HG03439 (cell line): ENCODE data around the gene ADGRG7.
A peak's percentile ranks its signal among the peaks of the same experiment; 100 is the strongest.
"Not testable (repeated sequence)": the region's sequence is repeated elsewhere in the genome, so short reads cannot be mapped to it uniquely, and the experiment has no call there.

Source experiments
- ATAC-seq: cut with Tn5 transposase; IDR thresholded peaks from one replicate; pipeline ENCODE4 v1.9.1; 2021; ENCODE audit warnings: mild to moderate bottlenecking, moderate library complexity; ENCODE audit not compliant: unreplicated experiment

Gene ADGRG7

GRCh38 chr3:100641471-100642032 lies 32.2 kb downstream of the ADGRG7 start:
- no peak for ATAC-seq

- ATAC-seq: no peak
Observed at GRCh38 chr3:100645913-100646312, 36.5 kb downstream of the ADGRG7 start.

- ATAC-seq: no peak
Observed at GRCh38 chr3:100647171-100647570, 37.8 kb downstream of the ADGRG7 start.

GRCh38 chr3:100647657-100648056 lies 38.3 kb downstream of the ADGRG7 start:
- no peak for ATAC-seq

GRCh38 chr3:100650651-100651619 lies 41.5 kb downstream of the ADGRG7 start:
- peak; percentile 95 for ATAC-seq

DNA sequence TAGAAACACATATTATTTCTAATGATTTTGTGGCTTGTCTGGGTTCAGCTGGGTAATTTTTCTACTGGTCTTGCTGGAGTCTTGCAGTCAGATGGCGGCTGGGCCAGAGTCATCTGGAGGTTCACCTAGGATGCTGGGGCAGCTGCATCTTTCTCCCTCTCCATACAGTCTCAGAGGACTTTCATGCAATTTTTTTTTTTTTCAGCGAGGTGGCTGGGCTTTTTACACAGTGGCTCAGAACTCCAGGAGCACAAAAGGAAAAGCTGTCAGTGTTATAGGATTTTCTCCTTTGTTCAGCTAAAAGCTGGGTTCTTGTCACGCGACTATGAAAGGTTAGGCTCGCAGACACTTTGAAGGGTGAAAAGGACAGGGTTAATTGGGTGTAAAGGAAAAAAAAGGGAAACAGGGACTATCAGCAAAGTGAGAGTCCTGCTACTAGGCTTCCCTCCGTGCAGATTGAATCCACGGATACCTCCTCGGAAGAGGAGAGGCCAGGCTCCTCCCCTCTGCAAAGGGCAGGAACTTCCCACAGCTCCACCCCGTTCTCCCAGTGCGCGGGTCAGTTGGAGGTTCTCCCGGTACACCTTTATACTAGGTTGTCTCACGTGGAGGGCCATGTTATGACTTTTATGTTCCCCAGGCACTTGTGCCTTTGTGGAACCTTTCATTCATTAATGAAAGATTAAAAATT lies 44.3 kb downstream of the ADGRG7 start:
- no peak for ATAC-seq

- no peak for ATAC-seq
Observed at GRCh38 chr3:100656945-100657344, 47.5 kb downstream of the ADGRG7 start.

GRCh38 chr3:100661294-100661693 lies 51.9 kb downstream of the ADGRG7 start:
- not testable (repeated sequence) for ATAC-seq

DNA sequence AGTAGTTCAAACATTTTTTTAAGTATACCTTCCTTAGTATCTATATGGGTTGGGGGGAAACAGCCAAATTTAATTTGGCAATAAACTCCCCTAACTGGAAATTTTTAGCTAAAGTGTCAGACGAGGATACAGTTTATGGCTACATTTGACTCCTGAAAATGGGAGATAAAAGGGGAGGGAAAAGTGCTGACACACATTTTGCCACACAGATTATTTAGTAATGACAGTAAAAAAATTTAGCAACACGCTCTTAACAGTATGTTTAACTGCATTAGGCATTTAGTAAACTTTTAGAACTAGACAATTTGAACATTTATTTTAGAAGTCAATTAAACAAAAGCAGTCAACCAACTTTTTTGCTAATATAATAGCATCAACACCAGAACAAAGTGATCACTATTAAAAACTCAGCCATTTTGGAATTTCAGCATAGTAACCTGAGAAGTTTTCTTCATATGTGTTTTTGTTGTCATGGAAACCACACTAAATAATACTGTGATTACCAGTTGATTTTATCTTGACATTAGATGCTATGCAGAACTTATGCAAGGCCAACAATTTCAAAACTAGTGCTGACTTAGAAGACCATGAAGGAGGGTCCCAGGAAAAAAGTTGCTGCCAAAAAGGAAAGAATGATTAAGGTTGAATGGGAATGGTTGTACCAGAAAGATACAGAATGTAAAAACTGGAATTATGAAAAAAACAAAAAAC lies 52.9 kb downstream of the ADGRG7 start:
- no peak for ATAC-seq

DNA sequence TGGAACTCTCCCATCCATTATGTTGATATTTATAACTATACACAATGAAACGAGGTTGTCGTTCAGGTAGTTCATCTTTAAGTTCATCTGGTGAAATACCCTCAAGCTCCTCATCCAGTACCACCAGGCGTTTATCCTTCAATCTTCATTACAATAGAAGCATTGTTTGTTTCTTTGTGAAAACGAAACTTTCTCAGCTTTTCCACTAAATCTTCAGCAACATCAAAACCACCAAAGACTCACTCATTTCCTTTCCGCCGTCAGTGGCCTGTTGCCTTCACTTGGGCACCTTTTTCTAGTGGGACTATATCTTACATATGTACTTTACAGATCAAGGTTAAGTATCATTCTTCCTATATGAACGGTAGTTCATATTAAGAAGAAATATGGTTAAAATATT lies 55.8 kb downstream of the ADGRG7 start:
- ATAC-seq: no peak

DNA sequence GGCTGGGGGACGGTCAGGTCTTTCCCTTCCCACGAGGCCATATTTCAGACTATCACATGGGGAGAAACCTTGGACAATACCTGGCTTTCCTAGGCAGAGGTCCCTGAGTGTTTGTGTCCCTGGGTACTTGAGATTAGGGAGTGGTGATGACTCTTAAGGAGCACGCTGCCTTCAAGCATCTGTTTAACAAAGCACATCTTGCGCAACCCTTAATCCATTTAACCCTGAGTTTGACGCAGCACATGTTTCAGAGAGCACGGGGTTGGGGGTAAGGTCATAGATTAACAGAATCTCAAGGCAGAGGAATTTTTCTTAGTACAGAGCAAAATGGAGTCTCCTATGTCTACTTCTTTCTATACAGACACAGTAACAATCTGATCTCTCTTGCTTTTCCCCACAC lies 57.3 kb downstream of the ADGRG7 start:
- ATAC-seq: not testable (repeated sequence)

DNA sequence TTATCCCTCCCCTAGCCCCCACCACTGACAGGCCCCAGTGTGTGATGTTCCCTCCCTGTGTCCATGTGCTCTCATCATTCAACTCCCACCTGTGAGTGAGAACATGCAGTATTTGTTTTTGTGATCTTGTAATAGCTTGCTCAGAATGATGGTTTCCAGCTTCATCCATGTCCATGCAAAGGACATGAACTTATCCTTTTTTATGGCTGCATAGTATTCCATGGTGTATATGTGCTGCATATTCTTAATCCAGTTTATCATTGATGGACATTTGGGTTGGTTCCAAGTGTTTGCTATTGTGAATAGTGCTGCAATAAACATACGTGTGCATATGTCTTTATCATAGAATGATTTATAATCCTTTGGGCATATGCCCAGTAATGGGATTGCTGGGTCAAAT lies 57.9 kb downstream of the ADGRG7 start:
- ATAC-seq: not testable (repeated sequence)

DNA sequence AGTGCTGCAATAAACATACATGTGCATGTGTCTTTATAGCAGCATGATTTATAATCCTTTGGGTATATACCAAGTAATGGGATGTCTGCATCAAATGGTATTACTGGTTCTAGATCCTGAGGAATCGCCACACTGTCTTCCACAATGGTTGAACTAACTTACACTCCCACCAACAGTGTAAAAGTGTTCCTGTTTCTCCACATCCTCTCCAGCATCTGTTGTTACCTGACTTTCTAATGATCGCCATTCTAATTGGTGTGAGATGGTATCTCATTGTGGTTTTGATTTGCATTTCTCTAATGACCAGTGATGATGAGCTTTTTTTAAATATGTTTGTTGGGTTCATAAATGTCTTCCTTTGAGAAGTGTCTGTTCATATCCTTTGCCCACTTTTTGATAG lies 61.6 kb downstream of the ADGRG7 start:
- ATAC-seq: not testable (repeated sequence)

DNA sequence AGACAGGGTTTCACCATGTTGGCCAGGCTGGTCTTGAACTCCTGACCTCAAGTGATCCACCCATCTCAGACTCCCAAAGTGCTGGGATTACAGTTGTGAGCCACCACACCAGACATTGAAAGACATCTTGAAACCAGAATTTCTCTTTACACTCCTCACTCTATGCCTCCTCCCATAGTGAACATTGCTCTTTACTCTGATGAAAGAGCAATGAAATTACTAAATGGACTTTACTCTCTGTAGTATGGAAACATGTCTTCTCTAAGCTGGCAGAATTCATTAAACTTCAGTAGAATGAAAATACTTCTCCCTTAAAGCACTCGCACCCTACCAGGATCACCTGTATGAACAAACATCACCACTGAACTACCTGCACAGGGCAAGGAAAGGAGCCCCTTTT lies 72.1 kb downstream of the ADGRG7 start:
- ATAC-seq: no peak

- no peak for ATAC-seq
Observed at GRCh38 chr3:100682056-100682853, 72.9 kb downstream of the ADGRG7 start.

DNA sequence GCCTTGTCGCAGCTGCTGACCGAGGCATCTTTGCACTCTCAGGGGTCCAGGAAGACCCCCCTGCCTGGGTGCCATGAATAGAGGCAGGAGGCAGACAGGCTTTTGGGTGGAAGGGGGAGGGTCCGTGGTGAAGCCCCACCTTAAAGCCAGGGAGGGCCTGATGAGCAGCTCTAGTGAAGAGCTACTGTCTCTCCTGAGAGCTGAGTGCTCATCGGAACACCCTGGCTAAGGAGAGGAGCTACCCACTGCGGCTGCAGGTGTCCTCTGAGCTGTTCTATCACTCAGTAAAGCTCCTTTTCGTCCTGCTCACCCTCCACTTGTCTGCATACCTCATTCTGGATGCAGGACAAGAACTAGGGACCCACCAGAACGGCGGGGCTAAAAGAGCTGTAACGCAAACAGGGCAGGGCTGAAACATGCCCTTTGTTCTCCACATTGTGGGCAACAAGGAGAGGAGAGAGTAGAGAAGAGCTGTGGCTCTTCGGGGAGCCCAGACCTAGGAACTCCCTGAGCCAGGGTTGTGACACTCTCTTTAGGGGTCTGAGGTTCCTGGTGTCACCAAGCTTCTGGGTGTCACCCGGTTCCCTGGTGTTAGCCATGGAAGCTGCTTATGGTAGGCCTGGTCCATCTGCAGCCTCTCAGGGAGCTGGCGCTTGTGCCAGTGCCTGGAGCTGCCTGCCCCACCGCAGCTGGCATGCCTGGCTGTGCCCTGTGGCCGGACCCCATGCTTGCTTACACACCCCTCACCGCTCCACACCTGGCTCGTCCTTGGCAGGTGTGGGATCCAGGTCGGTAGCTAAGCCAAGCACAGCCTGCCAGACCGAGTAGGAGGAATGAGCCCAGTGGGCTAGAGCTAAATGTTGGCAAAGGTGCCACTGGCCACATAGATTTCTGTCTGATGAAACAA lies 73.7 kb downstream of the ADGRG7 start:
- no peak for ATAC-seq

GRCh38 chr3:100693225-100693624 lies 83.8 kb downstream of the ADGRG7 start:
- no peak for ATAC-seq

- ATAC-seq: no peak
Observed at GRCh38 chr3:100695696-100696095, 86.3 kb downstream of the ADGRG7 start.

DNA sequence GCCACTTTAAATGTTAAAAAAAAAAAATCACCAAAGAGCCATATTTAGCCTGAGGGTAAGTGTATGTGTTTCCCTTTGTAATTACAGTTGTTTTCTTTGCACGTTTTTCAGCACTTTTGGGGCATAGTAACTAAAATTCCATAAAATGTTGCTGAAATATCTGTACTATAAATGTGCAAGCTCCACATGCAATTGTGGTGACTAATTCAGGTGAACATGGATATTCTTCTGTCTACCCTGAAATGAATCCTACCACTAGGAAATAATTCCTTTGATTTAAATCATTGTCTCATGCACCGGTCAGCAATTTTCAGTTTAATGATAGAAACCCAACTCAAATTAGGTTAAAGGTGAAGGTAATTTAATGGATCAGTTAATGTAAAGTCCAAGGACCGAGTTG lies 86.8 kb downstream of the ADGRG7 start:
- no peak for ATAC-seq
